HG02943 (cell line): ENCODE results near the gene ERC2.

Experiments
- ATAC-seq: cut with Tn5 transposase; IDR thresholded peaks from one replicate; pipeline ENCODE4 v1.9.1; 2021; ENCODE audit warnings: mild to moderate bottlenecking, low read depth, moderate library complexity; ENCODE audit not compliant: unreplicated experiment

ERC2 gene

GRCh38 chr3:55782351-55782750 lies 685.9 kb downstream of the ERC2 start:
- ATAC-seq: no peak

- ATAC-seq: no peak
Measured at GRCh38 chr3:55780913-55781312, 687.4 kb downstream of the ERC2 start.

GRCh38 chr3:55779543-55779942 lies 688.7 kb downstream of the ERC2 start:
- ATAC-seq: no peak

- no peak for ATAC-seq
Measured at GRCh38 chr3:55775366-55776154, 692.7 kb downstream of the ERC2 start.

- no peak for ATAC-seq
Measured at GRCh38 chr3:55774856-55775255, 693.4 kb downstream of the ERC2 start.

- ATAC-seq: no peak
Measured at GRCh38 chr3:55771503-55771902, 696.8 kb downstream of the ERC2 start.

GRCh38 chr3:55770077-55770476 lies 698.2 kb downstream of the ERC2 start:
- ATAC-seq: no peak

GRCh38 chr3:55766753-55767152 lies 701.5 kb downstream of the ERC2 start:
- ATAC-seq: no peak

GRCh38 chr3:55765906-55766701 lies 702.2 kb downstream of the ERC2 start:
- ATAC-seq: no peak

- ATAC-seq: no peak
Measured at GRCh38 chr3:55765398-55765797, 702.9 kb downstream of the ERC2 start.

- ATAC-seq: no peak
Measured at GRCh38 chr3:55756976-55757375, 711.3 kb downstream of the ERC2 start.

GRCh38 chr3:55755516-55756205 lies 712.6 kb downstream of the ERC2 start:
- ATAC-seq: no peak

- no peak for ATAC-seq
Measured at GRCh38 chr3:55752911-55753310, 715.4 kb downstream of the ERC2 start.

GRCh38 chr3:55751730-55752129 lies 716.5 kb downstream of the ERC2 start:
- ATAC-seq: no peak

GRCh38 chr3:55750525-55750924 lies 717.7 kb downstream of the ERC2 start:
- ATAC-seq: no peak

- ATAC-seq: no peak
Measured at GRCh38 chr3:55749036-55749435, 719.2 kb downstream of the ERC2 start.

GRCh38 chr3:55746808-55747413 lies 721.4 kb downstream of the ERC2 start:
- ATAC-seq: no peak

- no peak for ATAC-seq
Measured at GRCh38 chr3:55742832-55743136, 725.5 kb downstream of the ERC2 start.

- no peak for ATAC-seq
Measured at GRCh38 chr3:55742022-55742831, 726.0 kb downstream of the ERC2 start.

GRCh38 chr3:55737186-55737585 lies 731.1 kb downstream of the ERC2 start:
- no peak for ATAC-seq
